ENCODE measurements around the gene PRSS33.

DNA sequence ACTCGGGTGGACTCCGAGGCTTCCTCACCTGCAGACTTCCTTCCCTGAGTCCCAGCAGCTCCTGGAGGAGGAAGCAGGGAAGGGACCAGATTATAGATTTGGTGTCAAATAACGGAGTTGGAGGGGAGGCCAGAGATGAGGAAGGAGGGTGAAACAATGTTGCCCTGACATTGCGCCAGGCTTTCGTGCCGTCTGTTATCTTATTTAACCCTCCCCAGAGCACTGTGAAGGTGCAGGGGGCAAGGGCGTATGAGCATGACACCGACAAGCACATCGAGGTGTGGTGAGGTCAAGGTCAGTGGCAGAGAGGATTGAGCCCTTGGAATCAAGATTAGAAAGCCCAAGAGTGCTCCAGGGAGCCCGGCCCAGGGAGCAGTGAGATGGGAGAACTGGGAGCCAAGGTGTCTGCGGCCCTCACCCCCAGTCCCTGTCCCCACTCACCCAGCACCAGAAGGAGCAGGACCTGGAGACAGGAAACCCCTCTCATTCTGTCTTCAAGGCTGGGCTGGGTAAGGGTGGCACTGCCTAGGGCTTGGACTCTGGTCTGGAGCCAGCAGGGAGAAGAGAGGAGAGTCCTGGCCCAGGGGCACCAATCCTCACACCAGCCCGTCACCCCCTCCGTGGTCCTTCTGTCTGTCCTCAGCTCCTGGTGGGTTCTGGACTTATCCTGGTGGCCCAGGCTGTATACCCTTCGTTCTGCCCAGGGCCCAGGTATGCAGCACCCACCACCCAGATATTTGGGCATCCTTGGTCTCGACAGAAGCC is 1.1 kb downstream of the PRSS33 start:
- no peak for TF ChIP-seq TAF1 (IDR thresholded peaks at IDR 0.05; ENCODE audit: low read depth, low read length)
- no peak for TF ChIP-seq POLR2AphosphoS5 (IDR thresholded peaks at IDR 0.05; ENCODE audit: low read depth, low read length)
- no peak for TF ChIP-seq POLR2A (IDR thresholded peaks at IDR 0.05; ENCODE audit: low read depth, low read length)
- no peak for TF ChIP-seq SPI1 (IDR thresholded peaks at IDR 0.05; ENCODE audit: low read depth, low read length)
- no peak for TF ChIP-seq POU2F2 (IDR thresholded peaks at IDR 0.05; ENCODE audit: low read depth, low read length)
- no peak for TF ChIP-seq PAX5 (IDR thresholded peaks at IDR 0.05; ENCODE audit: insufficient read depth, low read length, severe bottlenecking)

Data from GM12891 (cell line).